Mucosa of rectum (tissue), 2 donors: Measurements from ENCODE around the gene ADGRB2.

Experiments used
- H3K27ac ChIP-seq, 2 donors: one replicate each; pipeline ENCODE4 v1.7.0; 2013; ENCODE audit warnings: inconsistent platforms in 2 of 2, low read depth in 2 of 2, low read length in 2 of 2
- H3K27me3 ChIP-seq, 2 donors: one replicate each; pipeline ENCODE4 v1.7.0; 2013; ENCODE audit warnings: low read length in 2 of 2; ENCODE audit not compliant: control insufficient read depth in 2 of 2, insufficient read depth in 2 of 2
- H3K36me3 ChIP-seq, 2 donors: one replicate each; pipeline ENCODE4 v1.7.0; 2013; ENCODE audit warnings: low read length in 2 of 2; ENCODE audit not compliant: control insufficient read depth in 2 of 2, insufficient read depth in 2 of 2
- H3K4me1 ChIP-seq, 2 donors: one replicate each; pipeline ENCODE4 v1.7.0; 2013; ENCODE audit warnings: low read length in 2 of 2, mild to moderate bottlenecking in 1 of 2; ENCODE audit not compliant: control insufficient read depth in 2 of 2, insufficient read depth in 2 of 2
- H3K4me3 ChIP-seq, 2 donors: one replicate each; pipeline ENCODE4 v1.7.0; 2013; ENCODE audit warnings: low read length in 2 of 2
- H3K9ac ChIP-seq, 2 donors: one replicate each; pipeline ENCODE4 v1.7.0; 2013; ENCODE audit warnings: low read length in 2 of 2, low read depth in 1 of 2, mild to moderate bottlenecking in 1 of 2
- H3K9me3 ChIP-seq, 2 donors: one replicate each; pipeline ENCODE4 v1.7.0; 2013; ENCODE audit warnings: low read length in 2 of 2; ENCODE audit not compliant: control insufficient read depth in 2 of 2
- donor health status: healthy.
- donor health status: Normal muscosa, but diverticular disease.

ADGRB2 gene

GRCh38 chr1:31757204-31757679 is 6.9 kb downstream of the ADGRB2 start:
- Histone ChIP-seq H3K9me3 (no peaks in the 10 kb centered on the region), H3K9ac (no peak overlapping the region), H3K27ac (no peak overlapping the region), H3K4me3 (no peak overlapping the region), H3K36me3 (no peaks in the 10 kb centered on the region), H3K4me1 (peaks cover 19 to 22% of the 10 kb centered on the region in 2 donors), H3K27me3 (peaks cover 19 to 22% of the 10 kb centered on the region in 2 donors)

- peaks cover 19 to 22% of the 10 kb centered on the region in 2 donors for H3K4me1 ChIP-seq
- no peak overlapping the region for H3K27ac ChIP-seq
Observed at GRCh38 chr1:31756578-31756977, 7.6 kb downstream of the ADGRB2 start.

DNA sequence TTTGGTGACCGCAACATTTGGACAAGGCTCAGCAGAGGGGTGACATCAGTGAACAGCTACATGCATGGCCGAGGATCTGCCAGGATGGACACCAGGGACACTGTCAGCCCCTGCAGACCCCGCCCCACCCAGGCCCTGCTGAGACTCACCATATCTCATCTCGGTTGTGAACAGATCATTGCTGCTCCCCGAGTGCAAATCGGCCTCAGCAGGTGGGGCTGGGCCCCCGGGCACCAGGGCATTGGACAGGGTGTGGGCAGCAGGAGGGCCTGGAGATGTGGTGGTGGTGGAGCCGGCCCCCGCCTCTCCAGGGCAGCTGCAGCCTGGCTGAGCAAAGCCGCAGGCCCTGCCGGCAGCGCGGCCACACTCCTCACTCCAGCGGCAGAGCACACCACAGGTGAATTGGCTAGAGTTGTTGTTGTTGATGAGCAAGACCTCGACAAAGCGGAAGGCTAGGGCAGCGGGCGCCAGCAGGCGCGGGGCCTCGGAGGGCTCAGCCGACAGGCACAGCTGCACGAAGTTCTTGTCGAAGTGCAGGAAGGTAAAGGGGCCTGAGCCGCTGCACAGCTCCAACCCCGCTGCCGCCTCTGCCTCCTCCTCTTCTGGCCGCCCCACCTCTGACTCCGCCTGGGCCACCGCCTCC is 8.2 kb downstream of the ADGRB2 start:
- no peak overlapping the region for H3K27ac ChIP-seq
- peaks cover 8 to 12% of the 10 kb centered on the region in 2 donors for H3K27me3 ChIP-seq
- H3K4me3 ChIP-seq = no peak overlapping the region
- H3K9me3 ChIP-seq = no peaks in the 10 kb centered on the region
- H3K4me1 ChIP-seq = peaks cover 17 to 19% of the 10 kb centered on the region in 2 donors
- no peak overlapping the region for H3K9ac ChIP-seq
- no peaks in the 10 kb centered on the region for H3K36me3 ChIP-seq

More at GRCh38 chr1:31756578-31756977, 7.6 kb downstream of the ADGRB2 start:
- H3K36me3 ChIP-seq = no peaks in the 10 kb centered on the region
- H3K9ac ChIP-seq = no peak overlapping the region
- peaks cover 13 to 15% of the 10 kb centered on the region in 2 donors for H3K27me3 ChIP-seq
- no peak overlapping the region for H3K4me3 ChIP-seq
- H3K9me3 ChIP-seq = no peaks in the 10 kb centered on the region

DNA sequence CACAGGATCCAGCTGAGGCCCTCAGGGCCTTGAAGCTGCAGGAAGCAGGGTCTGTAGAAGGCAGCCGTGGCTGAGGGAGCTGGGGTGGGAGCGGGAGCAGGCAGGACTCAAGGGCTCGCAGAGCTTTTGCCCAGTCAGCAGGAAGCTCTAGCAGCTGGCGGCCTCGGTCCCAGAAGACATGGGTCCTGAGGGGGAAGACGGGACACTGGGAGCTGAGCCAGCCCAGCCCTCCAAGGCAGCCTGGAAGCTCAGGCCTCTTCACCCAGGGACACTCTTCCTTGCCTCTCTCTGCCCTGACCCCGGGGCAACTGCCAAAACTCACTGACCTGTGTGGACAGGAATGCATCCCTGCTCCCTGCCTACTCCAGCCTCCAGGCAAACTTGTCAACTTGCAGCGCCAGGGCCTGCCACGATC is 8.9 kb downstream of the ADGRB2 start:
- peaks cover 7 to 11% of the 10 kb centered on the region in 2 donors for H3K27me3 ChIP-seq
- H3K9me3 ChIP-seq = no peaks in the 10 kb centered on the region
- no peak overlapping the region for H3K27ac ChIP-seq
- peaks cover 14 to 19% of the 10 kb centered on the region in 2 donors for H3K4me1 ChIP-seq
- no peak overlapping the region for H3K9ac ChIP-seq
- H3K4me3 ChIP-seq = no peak overlapping the region
- H3K36me3 ChIP-seq = no peaks in the 10 kb centered on the region

GRCh38 chr1:31754397-31754796 is 9.7 kb downstream of the ADGRB2 start:
- H3K4me3 ChIP-seq = no peak overlapping the region
- no peak overlapping the region for H3K27ac ChIP-seq
- no peak overlapping the region for H3K9ac ChIP-seq
- no peaks in the 10 kb centered on the region for H3K9me3 ChIP-seq
- no peaks in the 10 kb centered on the region for H3K36me3 ChIP-seq
- H3K4me1 ChIP-seq = peaks cover 14 to 19% of the 10 kb centered on the region in 2 donors
- H3K27me3 ChIP-seq = peaks cover 0 to 9% of the 10 kb centered on the region in 2 donors

GRCh38 chr1:31753707-31754349 is 10.3 kb downstream of the ADGRB2 start:
- Histone ChIP-seq H3K36me3 (no peaks in the 10 kb centered on the region), H3K4me1 (peaks cover 12 to 19% of the 10 kb centered on the region in 2 donors), H3K9ac (no peak overlapping the region), H3K27me3 (peaks cover 0 to 4% of the 10 kb centered on the region in 2 donors), H3K4me3 (no peak overlapping the region), H3K27ac (peak overlapping the region; percentile 24 to 25), H3K9me3 (no peaks in the 10 kb centered on the region)

GRCh38 chr1:31752952-31753475 is 11.1 kb downstream of the ADGRB2 start:
- Histone ChIP-seq H3K9me3 (no peaks in the 10 kb centered on the region), H3K36me3 (no peaks in the 10 kb centered on the region), H3K4me3 (no peak overlapping the region), H3K27me3 (peaks cover 0 to 4% of the 10 kb centered on the region in 2 donors), H3K27ac (peak overlapping the region in 1 of 2 donors; percentile 24), H3K9ac (no peak overlapping the region), H3K4me1 (peaks cover 12 to 19% of the 10 kb centered on the region in 2 donors)

DNA sequence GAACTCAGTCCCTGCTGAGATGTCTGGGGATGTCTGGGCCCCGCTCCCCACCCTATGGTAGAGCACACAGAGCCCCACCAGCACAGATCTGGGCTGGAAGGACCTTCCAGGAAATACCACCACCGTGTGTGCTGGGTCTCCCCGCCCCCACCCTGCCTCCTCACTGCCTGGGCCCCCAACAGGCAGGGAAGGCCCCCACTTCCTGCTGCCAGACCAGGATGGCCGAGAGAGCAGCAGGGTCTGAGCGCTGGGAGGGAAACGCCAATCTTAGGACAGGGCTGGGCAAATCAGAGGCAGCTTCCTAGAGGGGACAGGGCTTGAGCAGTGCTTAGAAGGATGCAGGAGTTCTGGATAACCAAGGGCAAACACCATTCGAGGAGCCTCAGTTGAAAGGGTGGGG is 11.9 kb downstream of the ADGRB2 start:
- H3K4me3 ChIP-seq = no peak overlapping the region
- no peaks in the 10 kb centered on the region for H3K9me3 ChIP-seq
- no peak overlapping the region for H3K9ac ChIP-seq
- peaks cover 0 to 4% of the 10 kb centered on the region in 2 donors for H3K27me3 ChIP-seq
- H3K36me3 ChIP-seq = no peaks in the 10 kb centered on the region
- H3K4me1 ChIP-seq = peaks cover 12 to 19% of the 10 kb centered on the region in 2 donors
- H3K27ac ChIP-seq = no peak overlapping the region

GRCh38 chr1:31751822-31752241 is 12.3 kb downstream of the ADGRB2 start:
- H3K4me3 ChIP-seq = no peak overlapping the region
- H3K27ac ChIP-seq = no peak overlapping the region
- peaks cover 0 to 4% of the 10 kb centered on the region in 2 donors for H3K27me3 ChIP-seq
- H3K36me3 ChIP-seq = no peaks in the 10 kb centered on the region
- H3K9ac ChIP-seq = no peak overlapping the region
- no peaks in the 10 kb centered on the region for H3K9me3 ChIP-seq
- H3K4me1 ChIP-seq = peaks cover 12 to 19% of the 10 kb centered on the region in 2 donors

DNA sequence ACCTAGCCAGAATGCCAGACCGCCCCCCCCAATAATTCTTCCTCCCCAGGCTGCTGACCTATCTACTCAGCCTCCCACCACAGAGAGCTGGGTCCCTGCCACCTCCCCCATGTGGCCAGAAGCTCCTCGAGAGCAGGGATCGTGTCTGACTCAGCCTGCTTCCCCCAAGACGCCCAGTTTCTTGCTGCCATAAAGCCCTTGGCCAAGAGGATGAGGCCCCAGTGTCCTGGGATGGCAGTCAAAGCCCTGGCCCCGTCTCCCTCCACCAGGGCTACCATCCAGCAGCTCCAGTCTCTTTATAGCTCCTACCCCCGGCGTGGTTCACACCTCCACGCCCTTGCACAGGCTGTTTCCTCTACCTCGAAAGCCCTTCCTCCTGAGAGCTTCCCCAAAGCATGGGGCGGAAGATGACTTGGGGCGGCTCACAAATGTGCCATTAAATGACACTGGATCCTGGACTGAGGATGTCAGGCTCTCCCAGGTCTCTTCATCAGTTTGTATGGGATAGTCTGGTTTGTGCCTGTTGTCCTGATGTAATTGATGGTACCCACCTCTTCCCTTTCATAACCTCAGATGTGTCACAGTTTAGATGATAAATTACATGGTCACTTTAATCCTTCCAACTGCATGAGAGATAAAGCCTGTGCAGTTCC is 13.2 kb downstream of the ADGRB2 start:
- H3K4me1 ChIP-seq = peaks cover 12 to 19% of the 10 kb centered on the region in 2 donors
- H3K27ac ChIP-seq = no peak overlapping the region
- no peak overlapping the region for H3K9ac ChIP-seq

More for the DNA sequence above, 13.2 kb downstream of the ADGRB2 start:
- Histone ChIP-seq H3K9me3 (no peaks in the 10 kb centered on the region), H3K36me3 (no peaks in the 10 kb centered on the region), H3K27me3 (peaks cover 0 to 4% of the 10 kb centered on the region in 2 donors), H3K4me3 (no peak overlapping the region)
